WTC11 (cell line): ENCODE results near the gene OR52D1. TPM values are rescaled to one million over a fixed set of nuclear protein-coding genes. Genes with fewer than 3 reads are reported as not detected.

ENCODE experiments used
- ATAC-seq: fragments of 200-7000 bp; cut with Tn5 transposase; 2 replicates; pipeline ENCODE4 v1.10.0; 2021; ENCODE audit warnings: mild to moderate bottlenecking, moderate library complexity
- CTCF ChIA-PET: fragments of 300-600 bp; sonication (Branson Sonifier 250); formaldehyde crosslinking; loops from one replicate; lab custom pipeline; 2021; ENCODE audit warnings: antibody characterized with exemption; lab: Charles Lee
- POLR2A ChIA-PET: fragments of 350-600 bp; sonication (Branson Sonifier 250); formaldehyde crosslinking; loops from one replicate; lab custom pipeline; 2021; ENCODE audit warnings: antibody characterized with exemption; lab: Charles Lee
- DNase-seq: peaks from one replicate; pipeline ENCODE4 v3.0.0; 2021; ENCODE audit warnings: low spot score
- H3K27ac Mint-ChIP-seq: 2 replicates; pipeline ENCODE4 v1.8.0; 2021; ENCODE audit warnings: mixed read lengths
- H3K27me3 Mint-ChIP-seq: 2 replicates; pipeline ENCODE4 v1.8.0; 2021; ENCODE audit warnings: low read depth, mild to moderate bottlenecking, moderate library complexity, mixed read lengths
- H3K36me3 Mint-ChIP-seq: 2 replicates; pipeline ENCODE4 v1.8.0; 2021; ENCODE audit warnings: mixed read lengths
- H3K4me1 Mint-ChIP-seq: 2 replicates; pipeline ENCODE4 v1.8.0; 2022; ENCODE audit warnings: mixed read lengths
- H3K4me3 Mint-ChIP-seq: 2 replicates; pipeline ENCODE4 v1.8.0; 2021; ENCODE audit warnings: mild to moderate bottlenecking, moderate library complexity, mixed read lengths
- H3K9me3 Mint-ChIP-seq: 2 replicates; pipeline ENCODE4 v1.8.0; 2021; ENCODE audit warnings: mixed read lengths
- CREM ChIP-seq: sonication (generic); formaldehyde crosslinking; IDR thresholded peaks from 2 replicates; pipeline ENCODE4 v1.8.1; 2022; ENCODE audit warnings: mild to moderate bottlenecking, missing genetic modification reagents, moderate library complexity
- CTCF ChIP-seq: fragments of 200-600 bp; IDR thresholded peaks from 2 replicates; pipeline ENCODE4 v1.8.0; 2022; ENCODE audit warnings: antibody characterized with exemption
- ELF4 ChIP-seq: sonication (generic); formaldehyde crosslinking; IDR thresholded peaks from 2 replicates; pipeline ENCODE4 v1.8.1; 2022; ENCODE audit warnings: low read depth, mild to moderate bottlenecking, moderate library complexity, missing genetic modification reagents
- ESRRA ChIP-seq: sonication (generic); formaldehyde crosslinking; IDR thresholded peaks from 2 replicates; pipeline ENCODE4 v1.8.1; 2022; ENCODE audit warnings: mild to moderate bottlenecking, missing genetic modification reagents, borderline replicate concordance
- ETV6 ChIP-seq: sonication (generic); formaldehyde crosslinking; IDR thresholded peaks from 2 replicates; pipeline ENCODE4 v1.8.1; 2022; ENCODE audit warnings: mild to moderate bottlenecking, missing genetic modification reagents
- GTF2I ChIP-seq: fragments of 250-450 bp; sonication (Bioruptor Pico); conservative IDR thresholded peaks from 2 replicates; pipeline ENCODE4 v1.4.0; 2021; ENCODE audit warnings: mild to moderate bottlenecking
- JAZF1 ChIP-seq: fragments of 250-450 bp; sonication (Bioruptor Pico); IDR thresholded peaks from 2 replicates; pipeline ENCODE4 v1.9.0; 2021; ENCODE audit warnings: moderate library complexity, mild to moderate bottlenecking, inconsistent platforms
- MXD4 ChIP-seq: fragments of 250-450 bp; sonication (Bioruptor Pico); IDR thresholded peaks from 2 replicates; pipeline ENCODE4 v1.8.0; 2021; ENCODE audit warnings: mild to moderate bottlenecking, moderate library complexity, borderline replicate concordance
- MYBL2 ChIP-seq: sonication (generic); formaldehyde crosslinking; IDR thresholded peaks from 2 replicates; pipeline ENCODE4 v1.8.1; 2023; ENCODE audit warnings: mild to moderate bottlenecking, moderate library complexity, missing genetic modification reagents
- NFE2L1 ChIP-seq: sonication (generic); formaldehyde crosslinking; IDR thresholded peaks from 2 replicates; pipeline ENCODE4 v1.8.1; 2023; ENCODE audit warnings: missing genetic modification reagents
- NR2C2 ChIP-seq: sonication (generic); formaldehyde crosslinking; IDR thresholded peaks from 2 replicates; pipeline ENCODE4 v1.8.0; 2022; ENCODE audit warnings: mild to moderate bottlenecking, missing genetic modification reagents
- SMAD3 ChIP-seq: sonication (generic); formaldehyde crosslinking; IDR thresholded peaks from 2 replicates; pipeline ENCODE4 v1.8.0; 2022; ENCODE audit warnings: missing genetic modification reagents, mild to moderate bottlenecking, borderline replicate concordance
- SMAD4 ChIP-seq: sonication (generic); formaldehyde crosslinking; IDR thresholded peaks from 2 replicates; pipeline ENCODE4 v1.8.0; 2022; ENCODE audit warnings: mild to moderate bottlenecking, missing genetic modification reagents
- SOX15 ChIP-seq: fragments of 250-450 bp; sonication (Bioruptor Pico); IDR thresholded peaks from 2 replicates; pipeline ENCODE4 v1.9.0; 2021; ENCODE audit warnings: mild to moderate bottlenecking
- SP1 ChIP-seq: sonication (generic); formaldehyde crosslinking; conservative IDR thresholded peaks from 2 replicates; pipeline ENCODE4 v1.8.1; 2022; ENCODE audit warnings: missing genetic modification reagents
- ZBTB21 ChIP-seq: sonication (generic); formaldehyde crosslinking; IDR thresholded peaks from 2 replicates; pipeline ENCODE4 v1.8.1; 2023; ENCODE audit warnings: mild to moderate bottlenecking, missing genetic modification reagents, borderline replicate concordance
- ZSCAN18 ChIP-seq: fragments of 250-450 bp; sonication (Bioruptor Pico); IDR thresholded peaks from 2 replicates; pipeline ENCODE4 v2.1.2; 2022; ENCODE audit warnings: mild to moderate bottlenecking, moderate library complexity
- total RNA-seq: library from RNA; stranded (reverse); gene quantifications from 3 replicates; pipeline ENCODE4 v1.2.3, GENCODE V29; 2021
- TF ChIP-seq, protein P1 (sequence below): sonication (generic); formaldehyde crosslinking; IDR thresholded peaks from 2 replicates; pipeline ENCODE4 v1.8.1; 2022; ENCODE audit warnings: low read depth, mild to moderate bottlenecking, moderate library complexity, missing genetic modification reagents, borderline replicate concordance
- TF ChIP-seq, protein P2 (sequence below): fragments of 250-450 bp; sonication (Bioruptor Pico); IDR thresholded peaks from 2 replicates; pipeline ENCODE4 v1.9.0; 2021; ENCODE audit warnings: mild to moderate bottlenecking
- TF ChIP-seq, protein P3 (sequence below): sonication (generic); formaldehyde crosslinking; IDR thresholded peaks from 2 replicates; pipeline ENCODE4 v1.8.1; 2022; ENCODE audit warnings: mild to moderate bottlenecking, missing genetic modification reagents, moderate library complexity, borderline replicate concordance
- TF ChIP-seq, protein P4 (sequence below): sonication (generic); formaldehyde crosslinking; conservative IDR thresholded peaks from 2 replicates; pipeline ENCODE4 v1.8.1; 2023; ENCODE audit warnings: mild to moderate bottlenecking, low read depth, missing genetic modification reagents, moderate library complexity
- TF ChIP-seq, protein P5 (sequence below): sonication (generic); formaldehyde crosslinking; IDR thresholded peaks from 2 replicates; pipeline ENCODE4 v1.8.0; 2022; ENCODE audit warnings: mild to moderate bottlenecking, missing genetic modification reagents

Gene OR52D1
- total RNA-seq, 1 experiment from 2014 or later, result not detected

DNA sequence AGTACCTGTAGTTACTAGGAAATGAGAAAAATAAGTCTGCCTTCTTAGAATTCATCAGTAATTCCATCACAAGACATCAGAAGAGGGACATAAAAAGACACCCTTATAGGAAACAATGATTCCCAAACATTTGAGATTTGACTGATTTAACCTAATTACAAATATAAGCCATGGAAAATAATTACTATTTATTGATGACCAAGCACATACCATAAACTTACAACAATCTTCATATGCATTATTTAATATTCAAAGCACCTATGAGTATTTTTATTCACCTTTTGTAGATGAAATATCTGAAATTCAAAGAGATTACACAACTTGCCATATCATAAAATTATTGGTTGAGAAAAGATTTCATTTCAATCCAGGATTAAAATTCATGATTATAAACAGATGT is 14.6 kb upstream of the OR52D1 start:
- Mint-ChIP-seq H3K27me3 (no peaks in the 10 kb centered on the region; the same call in 1 of the 2 replicates), H3K9me3 (peaks cover 9% of the 10 kb centered on the region), H3K27ac (no peak overlapping the region), H3K36me3 (peaks cover 3% of the 10 kb centered on the region; the same call in 1 of the 2 replicates), H3K4me3 (no peak overlapping the region)
- POLR2A ChIA-PET, result no interaction called here
- no peak for ATAC-seq
- TF ChIP-seq, protein P1, sequence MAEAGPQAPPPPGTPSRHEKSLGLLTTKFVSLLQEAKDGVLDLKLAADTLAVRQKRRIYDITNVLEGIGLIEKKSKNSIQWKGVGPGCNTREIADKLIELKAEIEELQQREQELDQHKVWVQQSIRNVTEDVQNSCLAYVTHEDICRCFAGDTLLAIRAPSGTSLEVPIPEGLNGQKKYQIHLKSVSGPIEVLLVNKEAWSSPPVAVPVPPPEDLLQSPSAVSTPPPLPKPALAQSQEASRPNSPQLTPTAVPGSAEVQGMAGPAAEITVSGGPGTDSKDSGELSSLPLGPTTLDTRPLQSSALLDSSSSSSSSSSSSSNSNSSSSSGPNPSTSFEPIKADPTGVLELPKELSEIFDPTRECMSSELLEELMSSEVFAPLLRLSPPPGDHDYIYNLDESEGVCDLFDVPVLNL, result no peak
- TF ChIP-seq ESRRA (no peak), GTF2I (CRISPR knock-in tag) (no peak), JAZF1 (no peak), NFE2L1 (no peak), ELF4 (CRISPR knock-in tag) (no peak), SOX15 (CRISPR knock-in tag) (no peak), SMAD4 (CRISPR knock-in tag) (no peak), SP1 (CRISPR knock-in tag) (no peak), ZSCAN18 (CRISPR knock-in tag) (no peak), NR2C2 (no peak), SMAD3 (CRISPR knock-in tag) (no peak), ETV6 (CRISPR knock-in tag) (no peak), MYBL2 (no peak), CREM (CRISPR knock-in tag) (no peak), ZBTB21 (CRISPR knock-in tag) (no peak)
- TF ChIP-seq, protein P2, sequence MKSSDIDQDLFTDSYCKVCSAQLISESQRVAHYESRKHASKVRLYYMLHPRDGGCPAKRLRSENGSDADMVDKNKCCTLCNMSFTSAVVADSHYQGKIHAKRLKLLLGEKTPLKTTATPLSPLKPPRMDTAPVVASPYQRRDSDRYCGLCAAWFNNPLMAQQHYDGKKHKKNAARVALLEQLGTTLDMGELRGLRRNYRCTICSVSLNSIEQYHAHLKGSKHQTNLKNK (CRISPR knock-in tag), result no peak
- TF ChIP-seq, protein P3, sequence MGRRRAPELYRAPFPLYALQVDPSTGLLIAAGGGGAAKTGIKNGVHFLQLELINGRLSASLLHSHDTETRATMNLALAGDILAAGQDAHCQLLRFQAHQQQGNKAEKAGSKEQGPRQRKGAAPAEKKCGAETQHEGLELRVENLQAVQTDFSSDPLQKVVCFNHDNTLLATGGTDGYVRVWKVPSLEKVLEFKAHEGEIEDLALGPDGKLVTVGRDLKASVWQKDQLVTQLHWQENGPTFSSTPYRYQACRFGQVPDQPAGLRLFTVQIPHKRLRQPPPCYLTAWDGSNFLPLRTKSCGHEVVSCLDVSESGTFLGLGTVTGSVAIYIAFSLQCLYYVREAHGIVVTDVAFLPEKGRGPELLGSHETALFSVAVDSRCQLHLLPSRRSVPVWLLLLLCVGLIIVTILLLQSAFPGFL (CRISPR knock-in tag), result no peak
- TF ChIP-seq, protein P4, sequence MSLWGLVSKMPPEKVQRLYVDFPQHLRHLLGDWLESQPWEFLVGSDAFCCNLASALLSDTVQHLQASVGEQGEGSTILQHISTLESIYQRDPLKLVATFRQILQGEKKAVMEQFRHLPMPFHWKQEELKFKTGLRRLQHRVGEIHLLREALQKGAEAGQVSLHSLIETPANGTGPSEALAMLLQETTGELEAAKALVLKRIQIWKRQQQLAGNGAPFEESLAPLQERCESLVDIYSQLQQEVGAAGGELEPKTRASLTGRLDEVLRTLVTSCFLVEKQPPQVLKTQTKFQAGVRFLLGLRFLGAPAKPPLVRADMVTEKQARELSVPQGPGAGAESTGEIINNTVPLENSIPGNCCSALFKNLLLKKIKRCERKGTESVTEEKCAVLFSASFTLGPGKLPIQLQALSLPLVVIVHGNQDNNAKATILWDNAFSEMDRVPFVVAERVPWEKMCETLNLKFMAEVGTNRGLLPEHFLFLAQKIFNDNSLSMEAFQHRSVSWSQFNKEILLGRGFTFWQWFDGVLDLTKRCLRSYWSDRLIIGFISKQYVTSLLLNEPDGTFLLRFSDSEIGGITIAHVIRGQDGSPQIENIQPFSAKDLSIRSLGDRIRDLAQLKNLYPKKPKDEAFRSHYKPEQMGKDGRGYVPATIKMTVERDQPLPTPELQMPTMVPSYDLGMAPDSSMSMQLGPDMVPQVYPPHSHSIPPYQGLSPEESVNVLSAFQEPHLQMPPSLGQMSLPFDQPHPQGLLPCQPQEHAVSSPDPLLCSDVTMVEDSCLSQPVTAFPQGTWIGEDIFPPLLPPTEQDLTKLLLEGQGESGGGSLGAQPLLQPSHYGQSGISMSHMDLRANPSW (CRISPR knock-in tag), result no peak
- TF ChIP-seq, all 79 proteins: peak for 0
- no peak for DNase-seq
- CTCF ChIA-PET, result no interaction called here
- H3K4me1 Mint-ChIP-seq, result peaks cover 3% of the 10 kb centered on the region; the same call in 1 of the 2 replicates

DNA sequence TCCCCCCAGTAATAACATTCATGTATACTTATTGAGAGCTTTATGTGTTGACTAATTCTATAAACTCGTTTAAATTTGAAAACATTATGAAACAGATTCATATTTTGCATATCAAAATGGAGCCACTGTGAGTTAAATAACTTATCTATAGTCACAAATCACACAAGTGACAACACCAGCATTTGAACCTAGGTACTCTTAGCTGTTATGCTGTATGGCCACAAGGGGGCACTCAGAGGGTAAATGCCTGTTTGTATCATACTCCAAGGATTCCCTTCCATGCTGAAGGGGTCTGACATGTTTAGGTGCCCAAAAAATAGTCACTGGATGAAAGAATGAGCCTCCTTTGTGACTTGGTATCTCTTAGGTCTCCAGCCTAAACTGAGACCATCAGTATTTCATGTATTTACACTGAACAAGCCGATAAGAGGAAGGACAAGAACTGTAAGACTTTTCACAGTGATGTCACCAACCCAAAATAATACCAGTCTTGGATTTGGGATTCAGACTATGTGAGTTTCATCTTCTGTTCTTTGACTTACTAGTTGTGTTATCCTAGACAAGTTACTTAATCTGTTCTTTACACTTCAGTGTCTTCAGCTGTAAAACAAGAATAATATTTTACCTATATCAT is 12.2 kb upstream of the OR52D1 start:
- no peak overlapping the region for H3K27ac Mint-ChIP-seq
- peaks cover 3% of the 10 kb centered on the region; the same call in 1 of the 2 replicates for H3K36me3 Mint-ChIP-seq
- ATAC-seq (peak; percentile 93), DNase-seq (peak; percentile 43)
- CTCF ChIA-PET, result interaction anchor here (0.6 to 1.4 kb wide), 9 partner anchors 9 to 213 kb away, joined by 3 to 5 read pairs (median 3); partner anchors contain the start of gene TRIM22
- POLR2A ChIA-PET, result no interaction called here
- H3K4me1 Mint-ChIP-seq, result no peaks in the 10 kb centered on the region
- H3K4me3 Mint-ChIP-seq, result no peak overlapping the region
- TF ChIP-seq MXD4 (no peak), CTCF (peak; percentile 81)
- TF ChIP-seq, protein P5, sequence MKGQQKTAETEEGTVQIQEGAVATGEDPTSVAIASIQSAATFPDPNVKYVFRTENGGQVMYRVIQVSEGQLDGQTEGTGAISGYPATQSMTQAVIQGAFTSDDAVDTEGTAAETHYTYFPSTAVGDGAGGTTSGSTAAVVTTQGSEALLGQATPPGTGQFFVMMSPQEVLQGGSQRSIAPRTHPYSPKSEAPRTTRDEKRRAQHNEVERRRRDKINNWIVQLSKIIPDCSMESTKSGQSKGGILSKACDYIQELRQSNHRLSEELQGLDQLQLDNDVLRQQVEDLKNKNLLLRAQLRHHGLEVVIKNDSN (CRISPR knock-in tag), result no peak
- no peaks in the 10 kb centered on the region; the same call in 1 of the 2 replicates for H3K27me3 Mint-ChIP-seq
- H3K9me3 Mint-ChIP-seq, result peaks cover 9% of the 10 kb centered on the region
